GM15510 (cell line): ENCODE results near the gene GXYLT2.
A peak's percentile ranks its signal among the peaks of the same experiment; 100 is the strongest.

Experiments
- POLR2A ChIP-seq: IDR thresholded peaks from 3 replicates; pipeline ENCODE4 v1.6.1; 2011; ENCODE audit warnings: borderline replicate concordance; ENCODE audit not compliant: insufficient read length; ENCODE audit errors: extremely low read depth

GXYLT2 gene

GRCh38 chr3:72974956-72975355 lies 87.1 kb downstream of the GXYLT2 start:
- TF ChIP-seq POLR2A = no peak

- TF ChIP-seq POLR2A = no peak
Measured at GRCh38 chr3:72976281-72976741, 88.5 kb downstream of the GXYLT2 start.

- no peak for TF ChIP-seq POLR2A
Measured at GRCh38 chr3:72977060-72977808, 89.4 kb downstream of the GXYLT2 start.

- no peak for TF ChIP-seq POLR2A
Measured at GRCh38 chr3:72982609-72983366, 94.9 kb downstream of the GXYLT2 start.

GRCh38 chr3:72985576-72985975 lies 97.7 kb downstream of the GXYLT2 start:
- TF ChIP-seq POLR2A = no peak

- TF ChIP-seq POLR2A = no peak
Measured at GRCh38 chr3:72990701-72991395, 103.0 kb downstream of the GXYLT2 start.

- no peak for TF ChIP-seq POLR2A
Measured at GRCh38 chr3:72991522-72991921, 103.7 kb downstream of the GXYLT2 start.

- TF ChIP-seq POLR2A = no peak
Measured at GRCh38 chr3:72993391-72993790, 105.5 kb downstream of the GXYLT2 start.

GRCh38 chr3:72995337-72995736 lies 107.5 kb downstream of the GXYLT2 start:
- TF ChIP-seq POLR2A = no peak

GRCh38 chr3:72996121-72996472 lies 108.3 kb downstream of the GXYLT2 start:
- no peak for TF ChIP-seq POLR2A

- peak; percentile 94 for TF ChIP-seq POLR2A
Measured at GRCh38 chr3:72996473-72997333, 108.9 kb downstream of the GXYLT2 start, which contains the start of gene PPP4R2. Gene PPP4R2, plus strand, starts transcription at chr3:72996811. Its CDS starts 227 bp downstream, at chr3:72997038.

- TF ChIP-seq POLR2A = no peak
Measured at GRCh38 chr3:72997421-72997961, 109.6 kb downstream of the GXYLT2 start.

GRCh38 chr3:72998466-72998865 lies 110.6 kb downstream of the GXYLT2 start:
- no peak for TF ChIP-seq POLR2A

- TF ChIP-seq POLR2A = no peak
Measured at GRCh38 chr3:72999951-73000350, 112.1 kb downstream of the GXYLT2 start.
